Osteoblast (primary cell): ENCODE data around the gene PDP2. TPM values are rescaled to one million over a fixed set of nuclear protein-coding genes. Genes with fewer than 3 reads are reported as not detected.
A peak's percentile ranks its signal among the peaks of the same experiment; 100 is the strongest.

ENCODE experiments used
- DNase-seq: peaks from one replicate; pipeline ENCODE4 v3.0.0; 2011; ENCODE audit warnings: low spot score, mixed read lengths; ENCODE audit not compliant: insufficient read length; ENCODE audit errors: missing footprints
- H2AFZ ChIP-seq: 2 replicates; pipeline ENCODE4 v1.6.0; 2011; ENCODE audit warnings: mild to moderate bottlenecking, low read length
- H3K27ac ChIP-seq: 2 replicates; pipeline ENCODE4 v1.5.1; 2011; ENCODE audit warnings: mild to moderate bottlenecking, low read depth, low read length, moderate library complexity
- H3K27me3 ChIP-seq: 2 replicates; pipeline ENCODE4 v1.6.0; 2012; ENCODE audit warnings: mild to moderate bottlenecking, control low read depth, inconsistent platforms, low read length, moderate library complexity; ENCODE audit not compliant: insufficient read depth
- H3K36me3 ChIP-seq: 2 replicates; pipeline ENCODE4 v1.5.1; 2011; ENCODE audit warnings: mild to moderate bottlenecking, low read length, control low read depth, moderate library complexity; ENCODE audit not compliant: insufficient read depth
- H3K4me1 ChIP-seq: 2 replicates; pipeline ENCODE4 v1.5.1; 2011; ENCODE audit warnings: mild to moderate bottlenecking, low read length, control low read depth, moderate library complexity; ENCODE audit not compliant: insufficient read depth
- H3K4me2 ChIP-seq: 2 replicates; pipeline ENCODE4 v1.6.0; 2011; ENCODE audit warnings: mild to moderate bottlenecking, low read length; ENCODE audit not compliant: insufficient read depth
- H3K4me3 ChIP-seq: fragments of 200-600 bp; sonication (generic); 3 replicates; pipeline ENCODE4 v1.5.1; 2012; ENCODE audit warnings: mild to moderate bottlenecking, low read length, inconsistent platforms; ENCODE audit not compliant: insufficient read depth
- H3K79me2 ChIP-seq: 2 replicates; pipeline ENCODE4 v1.6.0; 2012; ENCODE audit warnings: mild to moderate bottlenecking, low read length, control low read depth, inconsistent platforms; ENCODE audit not compliant: insufficient read depth
- H3K9me3 ChIP-seq: 2 replicates; pipeline ENCODE4 v1.5.1; 2011; ENCODE audit warnings: low read depth, low read length, control low read depth
- H4K20me1 ChIP-seq: 2 replicates; pipeline ENCODE4 v1.6.0; 2012; ENCODE audit warnings: mild to moderate bottlenecking, low read length, control low read depth; ENCODE audit not compliant: insufficient read depth
- total RNA-seq: library from RNA; depleted of rRNA; stranded (reverse); fragments of >200 nt; gene quantifications from 2 replicates; pipeline ENCODE4 v1.2.3, GENCODE V29; 2012
- TF ChIP-seq, protein P1 (sequence below): IDR thresholded peaks from 2 replicates; pipeline ENCODE4 v1.5.1; 2011; ENCODE audit warnings: mild to moderate bottlenecking, low read depth, low read length, moderate library complexity; ENCODE audit errors: extremely low read depth

Gene PDP2, protein sequence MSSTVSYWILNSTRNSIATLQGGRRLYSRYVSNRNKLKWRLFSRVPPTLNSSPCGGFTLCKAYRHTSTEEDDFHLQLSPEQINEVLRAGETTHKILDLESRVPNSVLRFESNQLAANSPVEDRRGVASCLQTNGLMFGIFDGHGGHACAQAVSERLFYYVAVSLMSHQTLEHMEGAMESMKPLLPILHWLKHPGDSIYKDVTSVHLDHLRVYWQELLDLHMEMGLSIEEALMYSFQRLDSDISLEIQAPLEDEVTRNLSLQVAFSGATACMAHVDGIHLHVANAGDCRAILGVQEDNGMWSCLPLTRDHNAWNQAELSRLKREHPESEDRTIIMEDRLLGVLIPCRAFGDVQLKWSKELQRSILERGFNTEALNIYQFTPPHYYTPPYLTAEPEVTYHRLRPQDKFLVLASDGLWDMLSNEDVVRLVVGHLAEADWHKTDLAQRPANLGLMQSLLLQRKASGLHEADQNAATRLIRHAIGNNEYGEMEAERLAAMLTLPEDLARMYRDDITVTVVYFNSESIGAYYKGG
- 11.5 and 13.8 TPM in 2 replicates for total RNA-seq

GRCh38 chr16:66880288-66881013, at the start of gene PDP2:
Gene PDP2 (plus strand): TSS chr16:66880515. CDS start chr16:66884285, 3,770 bp downstream.
- Histone ChIP-seq H3K79me2 (peaks cover 30% of the 10 kb centered on the region), H3K36me3 (peaks cover 16% of the 10 kb centered on the region), H3K4me3 (peak within 1 kb of the TSS; percentile 94), H3K27me3 (no peaks in the 10 kb centered on the region), H3K27ac (peak within 1 kb of the TSS; percentile 66), H3K9me3 (no peaks in the 10 kb centered on the region), H2AFZ (peak within 1 kb of the TSS; percentile 96), H3K4me1 (peaks cover 23% of the 10 kb centered on the region), H3K4me2 (peak within 1 kb of the TSS; percentile 97), H4K20me1 (peaks cover 11% of the 10 kb centered on the region)
- TF ChIP-seq, protein P1, sequence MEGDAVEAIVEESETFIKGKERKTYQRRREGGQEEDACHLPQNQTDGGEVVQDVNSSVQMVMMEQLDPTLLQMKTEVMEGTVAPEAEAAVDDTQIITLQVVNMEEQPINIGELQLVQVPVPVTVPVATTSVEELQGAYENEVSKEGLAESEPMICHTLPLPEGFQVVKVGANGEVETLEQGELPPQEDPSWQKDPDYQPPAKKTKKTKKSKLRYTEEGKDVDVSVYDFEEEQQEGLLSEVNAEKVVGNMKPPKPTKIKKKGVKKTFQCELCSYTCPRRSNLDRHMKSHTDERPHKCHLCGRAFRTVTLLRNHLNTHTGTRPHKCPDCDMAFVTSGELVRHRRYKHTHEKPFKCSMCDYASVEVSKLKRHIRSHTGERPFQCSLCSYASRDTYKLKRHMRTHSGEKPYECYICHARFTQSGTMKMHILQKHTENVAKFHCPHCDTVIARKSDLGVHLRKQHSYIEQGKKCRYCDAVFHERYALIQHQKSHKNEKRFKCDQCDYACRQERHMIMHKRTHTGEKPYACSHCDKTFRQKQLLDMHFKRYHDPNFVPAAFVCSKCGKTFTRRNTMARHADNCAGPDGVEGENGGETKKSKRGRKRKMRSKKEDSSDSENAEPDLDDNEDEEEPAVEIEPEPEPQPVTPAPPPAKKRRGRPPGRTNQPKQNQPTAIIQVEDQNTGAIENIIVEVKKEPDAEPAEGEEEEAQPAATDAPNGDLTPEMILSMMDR = no peak
- peak; percentile 98 for DNase-seq

GRCh38 chr16:66832190-66832589, 48.1 kb upstream of the PDP2 start:
- TF ChIP-seq, protein P1 = no peak
- H3K4me2 ChIP-seq = peak overlapping the region; percentile 54
- H2AFZ ChIP-seq = no peak overlapping the region

DNA sequence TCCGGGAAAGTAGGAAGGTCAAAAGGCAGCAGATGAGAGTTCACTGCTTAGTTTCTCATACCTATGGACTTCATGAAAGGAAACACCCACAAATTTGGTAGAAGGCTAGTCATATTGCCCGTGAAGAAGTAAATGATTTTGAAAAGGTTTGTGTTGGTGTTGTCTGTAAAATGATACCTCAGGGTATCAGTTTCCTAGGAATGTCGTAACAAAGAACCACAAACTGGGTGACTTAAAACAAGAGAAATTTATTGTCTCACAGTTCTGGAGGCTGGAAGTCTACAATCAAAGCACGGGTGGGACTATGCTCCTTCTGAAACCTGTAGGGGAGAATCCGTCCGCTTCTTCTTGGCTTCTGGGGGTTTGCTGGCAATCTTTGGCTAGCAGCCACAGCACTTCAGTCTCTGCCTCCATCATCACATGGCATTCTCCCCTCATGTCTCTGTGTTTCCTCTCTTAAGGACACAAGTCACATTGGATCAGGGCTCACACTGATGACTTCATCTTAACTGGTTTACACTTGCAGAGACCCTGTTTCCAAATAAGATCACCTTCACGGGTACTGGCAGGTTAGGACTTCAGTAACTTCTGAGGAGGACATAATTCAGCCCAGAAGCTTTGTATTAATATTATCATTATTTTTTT, 47.5 kb upstream of the PDP2 start:
- Histone ChIP-seq H4K20me1 (peaks cover 16% of the 10 kb centered on the region), H3K9me3 (no peaks in the 10 kb centered on the region), H3K27ac (no peak overlapping the region), H3K4me1 (peaks cover 20% of the 10 kb centered on the region), H2AFZ (peak overlapping the region; percentile 63), H3K36me3 (peaks cover under 1% of the 10 kb centered on the region), H3K4me2 (peak overlapping the region; percentile 54), H3K27me3 (no peaks in the 10 kb centered on the region), H3K4me3 (no peak overlapping the region), H3K79me2 (peaks cover 27% of the 10 kb centered on the region)
- TF ChIP-seq, protein P1 = no peak
- DNase-seq = no peak

More at GRCh38 chr16:66832190-66832589, 48.1 kb upstream of the PDP2 start:
- peaks cover 5% of the 10 kb centered on the region for H3K36me3 ChIP-seq
- H3K79me2 ChIP-seq = peaks cover 31% of the 10 kb centered on the region
- no peak overlapping the region for H3K27ac ChIP-seq
- H4K20me1 ChIP-seq = peaks cover 19% of the 10 kb centered on the region
- peaks cover 20% of the 10 kb centered on the region for H3K4me1 ChIP-seq
- H3K27me3 ChIP-seq = no peaks in the 10 kb centered on the region
- no peak overlapping the region for H3K4me3 ChIP-seq
- DNase-seq = no peak
- H3K9me3 ChIP-seq = no peaks in the 10 kb centered on the region
